Activated naive CD8-positive, alpha-beta T cell (primary cell): Measurements from ENCODE around the gene RPL5.

ENCODE experiments used
- H3K27ac Mint-ChIP-seq: one replicate; pipeline ENCODE4 v1.8.0; 2021; ENCODE audit warnings: mixed read lengths
- H3K27me3 Mint-ChIP-seq: one replicate; pipeline ENCODE4 v1.8.0; 2021; ENCODE audit warnings: mixed read lengths
- H3K36me3 Mint-ChIP-seq: one replicate; pipeline ENCODE4 v1.8.0; 2021; ENCODE audit warnings: mixed read lengths
- H3K4me1 Mint-ChIP-seq: one replicate; pipeline ENCODE4 v1.8.0; 2021; ENCODE audit warnings: low read depth, mixed read lengths
- H3K4me3 Mint-ChIP-seq: one replicate; pipeline ENCODE4 v1.8.0; 2021; ENCODE audit warnings: mild to moderate bottlenecking, mixed read lengths
- H3K9me3 Mint-ChIP-seq: one replicate; pipeline ENCODE4 v1.8.0; 2021; ENCODE audit warnings: low read depth, mixed read lengths

The RPL5 gene

DNA sequence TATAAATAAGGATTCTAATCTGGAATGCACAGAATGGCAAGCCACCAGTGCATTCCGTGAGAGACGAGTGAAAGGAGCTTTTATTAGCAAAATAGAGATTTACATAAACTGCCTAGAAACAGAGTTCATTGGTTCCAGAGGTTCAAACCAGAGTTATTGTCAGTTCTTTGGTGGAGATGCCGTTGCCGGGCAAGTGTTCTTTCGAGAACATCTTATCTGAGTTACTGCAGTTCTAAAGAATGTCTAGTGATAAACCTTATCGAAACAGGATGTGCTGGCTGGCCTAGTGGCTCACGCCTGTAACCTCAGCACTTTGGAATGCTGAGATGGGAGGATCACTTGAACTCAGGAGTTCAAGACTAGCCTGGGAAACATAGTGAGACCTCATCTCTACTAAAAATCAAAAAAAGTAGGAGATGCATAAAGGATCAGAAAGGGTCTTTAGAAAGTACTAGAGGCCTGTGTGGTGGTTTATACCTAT, 27.1 kb upstream of the RPL5 start:
- H3K27me3 Mint-ChIP-seq: peaks cover 4% of the 10 kb centered on the region
- H3K9me3 Mint-ChIP-seq: no peaks in the 10 kb centered on the region
- no peak overlapping the region for H3K4me3 Mint-ChIP-seq
- H3K4me1 Mint-ChIP-seq: peaks cover 4% of the 10 kb centered on the region
- no peak overlapping the region for H3K27ac Mint-ChIP-seq
- peaks cover 2% of the 10 kb centered on the region for H3K36me3 Mint-ChIP-seq

DNA sequence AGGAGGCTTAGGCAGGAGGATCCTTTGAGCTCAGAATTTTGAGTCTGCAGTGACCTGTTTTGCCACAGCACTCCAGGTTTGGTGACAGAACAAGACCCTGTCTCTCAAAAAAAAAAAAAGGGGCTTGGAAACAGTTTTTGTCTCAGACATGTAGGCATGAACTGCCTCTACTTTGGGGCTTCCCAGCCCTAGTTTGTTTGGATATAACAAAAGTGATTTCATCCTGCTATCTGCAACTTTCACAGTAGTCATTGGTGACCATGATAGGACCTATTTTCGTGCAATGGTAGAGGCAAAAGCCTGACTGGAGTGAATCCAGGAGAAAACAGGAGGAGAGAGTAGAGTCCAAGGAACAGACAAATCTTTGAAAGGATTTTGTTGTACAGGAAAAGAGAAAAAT, 26.6 kb upstream of the RPL5 start:
- H3K4me1 Mint-ChIP-seq: peaks cover 4% of the 10 kb centered on the region

DNA sequence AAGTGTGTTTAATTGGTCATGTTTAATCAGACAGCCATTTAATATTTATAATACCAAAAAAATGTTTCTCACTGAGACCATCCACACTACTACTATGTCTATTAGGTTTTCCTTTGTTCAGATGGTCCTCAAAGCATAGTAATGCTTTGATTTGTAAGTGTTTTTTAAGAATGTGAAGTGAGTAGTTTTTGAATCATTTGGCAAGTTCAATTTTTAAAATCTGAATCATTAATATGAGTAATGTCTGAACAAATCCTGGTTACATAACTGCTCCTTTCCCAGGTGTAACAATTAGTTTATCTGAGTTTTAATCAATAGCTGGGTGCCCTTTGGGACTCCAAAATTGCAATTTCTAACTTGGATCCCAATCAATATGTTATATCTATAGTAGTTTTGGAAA, 23.5 kb upstream of the RPL5 start:
- H3K27me3 Mint-ChIP-seq: peaks cover 8% of the 10 kb centered on the region
- no peak overlapping the region for H3K4me3 Mint-ChIP-seq
- H3K27ac Mint-ChIP-seq: no peak overlapping the region
- H3K36me3 Mint-ChIP-seq: no peaks in the 10 kb centered on the region
- H3K9me3 Mint-ChIP-seq: no peaks in the 10 kb centered on the region
- peaks cover 4% of the 10 kb centered on the region for H3K4me1 Mint-ChIP-seq

More for the DNA sequence above, 26.6 kb upstream of the RPL5 start:
- Mint-ChIP-seq H3K9me3 (no peaks in the 10 kb centered on the region), H3K27ac (no peak overlapping the region), H3K4me3 (no peak overlapping the region), H3K27me3 (peaks cover 4% of the 10 kb centered on the region), H3K36me3 (peaks cover 2% of the 10 kb centered on the region)

DNA sequence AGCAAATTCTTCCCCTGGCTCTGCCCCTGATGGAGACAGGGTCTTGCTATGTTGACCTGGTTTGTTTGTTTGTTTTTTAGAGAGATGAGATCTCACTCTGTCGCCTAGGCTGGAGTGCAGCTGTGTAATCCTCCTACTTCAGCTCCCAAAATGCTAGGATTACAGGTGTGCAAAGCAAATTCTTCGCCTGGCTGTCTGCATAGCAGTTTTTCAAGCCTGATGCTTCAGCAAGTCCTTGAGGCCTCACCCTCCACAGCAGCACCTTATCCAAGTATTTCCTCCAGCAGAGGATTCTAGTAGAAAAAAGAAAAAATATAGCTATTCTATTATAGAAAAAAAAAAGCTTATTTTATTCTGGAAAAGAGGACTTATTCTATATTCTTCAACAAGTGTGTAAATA, 15.1 kb upstream of the RPL5 start:
- H3K4me3 Mint-ChIP-seq: no peak overlapping the region

DNA sequence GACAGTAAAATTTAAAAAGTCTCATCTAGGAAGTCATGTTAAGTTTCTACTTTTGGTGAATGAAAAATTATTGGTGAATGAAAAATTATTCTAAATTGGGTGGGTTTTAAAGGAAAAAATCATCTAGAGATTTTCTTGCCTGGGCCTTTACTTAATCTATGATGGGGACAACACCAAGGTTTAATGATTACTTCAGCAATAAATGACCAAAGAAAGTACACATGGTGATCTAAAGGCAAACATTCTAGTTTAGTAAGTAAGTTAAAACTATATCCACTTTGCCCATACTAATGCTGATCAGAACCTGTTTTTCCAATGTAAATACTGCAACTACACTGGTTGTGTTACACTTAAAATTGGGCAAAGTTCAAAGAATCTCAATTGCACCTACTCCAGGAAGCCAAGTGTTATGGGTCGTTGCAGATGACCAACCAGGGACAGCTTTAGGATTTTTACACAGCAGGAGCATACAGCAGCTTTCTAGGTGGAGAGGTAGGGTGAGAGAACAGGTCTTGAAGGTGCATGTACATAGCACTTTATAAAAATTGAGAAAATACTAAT, 14.6 kb upstream of the RPL5 start:
- Mint-ChIP-seq H3K4me3 (no peak overlapping the region), H3K4me1 (no peaks in the 10 kb centered on the region)

More for the DNA sequence above, 15.1 kb upstream of the RPL5 start:
- no peaks in the 10 kb centered on the region for H3K4me1 Mint-ChIP-seq
- H3K27ac Mint-ChIP-seq: no peak overlapping the region
- H3K9me3 Mint-ChIP-seq: no peaks in the 10 kb centered on the region
- peaks cover 2% of the 10 kb centered on the region for H3K36me3 Mint-ChIP-seq
- peaks cover 14% of the 10 kb centered on the region for H3K27me3 Mint-ChIP-seq

DNA sequence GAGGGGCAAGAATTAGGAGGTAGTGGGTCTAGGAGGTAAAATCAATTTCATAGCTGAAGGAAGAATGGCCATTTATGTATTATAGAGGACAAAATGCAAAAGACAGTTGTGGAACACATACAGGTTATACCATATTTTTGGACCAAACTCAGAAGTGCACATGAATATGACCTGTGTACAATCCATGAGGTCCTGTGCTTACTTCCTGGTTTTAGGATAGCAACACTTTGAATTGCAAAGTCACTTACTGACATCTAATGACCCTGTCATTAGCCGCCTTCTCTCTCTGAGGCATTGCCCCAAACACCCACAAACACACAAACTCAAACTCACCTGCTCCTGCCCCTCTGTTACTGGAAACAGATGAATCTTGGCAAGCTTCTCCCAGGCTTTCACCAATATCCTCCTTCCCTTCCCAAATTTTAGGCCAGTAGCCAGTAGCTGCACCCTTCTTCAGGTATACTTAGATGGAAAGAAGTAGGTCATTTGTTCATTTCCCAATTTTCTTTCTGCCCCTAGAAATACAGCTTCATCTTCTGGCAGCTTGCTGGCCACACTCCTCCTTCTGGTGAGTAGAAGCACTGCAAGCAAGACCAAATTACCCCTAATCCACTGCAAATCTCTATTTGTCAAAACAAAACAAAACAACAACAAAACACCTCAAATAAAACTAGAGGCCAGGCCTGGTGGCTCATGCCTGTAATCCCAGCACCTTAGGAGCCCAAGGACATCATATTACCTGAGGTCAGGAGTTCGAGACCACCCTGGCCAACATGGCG, 13.7 kb upstream of the RPL5 start:
- Mint-ChIP-seq H3K4me1 (no peaks in the 10 kb centered on the region), H3K4me3 (no peak overlapping the region), H3K27ac (no peak overlapping the region), H3K36me3 (peaks cover 2% of the 10 kb centered on the region), H3K9me3 (no peaks in the 10 kb centered on the region), H3K27me3 (peaks cover 13% of the 10 kb centered on the region)

More for the DNA sequence above, 14.6 kb upstream of the RPL5 start:
- Mint-ChIP-seq H3K9me3 (no peaks in the 10 kb centered on the region), H3K36me3 (peaks cover 2% of the 10 kb centered on the region), H3K27ac (no peak overlapping the region), H3K27me3 (peaks cover 14% of the 10 kb centered on the region)

DNA sequence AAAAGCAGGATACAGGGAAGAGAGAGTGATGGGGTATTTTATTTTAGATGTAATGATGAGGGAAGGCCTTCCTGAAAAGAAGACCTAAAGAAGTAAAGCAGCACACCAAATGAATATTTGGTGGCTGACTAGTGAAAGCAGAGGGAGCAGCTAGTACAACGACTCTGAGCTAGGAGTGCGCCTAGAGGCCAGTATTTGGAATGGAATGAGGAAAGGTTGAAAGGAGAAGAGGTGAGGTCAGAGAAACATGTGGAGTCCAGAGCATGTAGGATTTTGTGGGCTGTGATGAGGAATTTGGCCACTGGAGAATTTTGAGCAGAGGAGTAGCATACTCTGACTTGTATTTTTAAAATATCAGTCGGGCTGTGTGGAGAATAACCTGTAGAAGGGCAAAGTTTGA, 11.8 kb upstream of the RPL5 start:
- no peaks in the 10 kb centered on the region for H3K36me3 Mint-ChIP-seq
- peaks cover 7% of the 10 kb centered on the region for H3K27me3 Mint-ChIP-seq
- no peaks in the 10 kb centered on the region for H3K9me3 Mint-ChIP-seq
- no peak overlapping the region for H3K4me3 Mint-ChIP-seq
- no peak overlapping the region for H3K27ac Mint-ChIP-seq
- H3K4me1 Mint-ChIP-seq: no peaks in the 10 kb centered on the region

DNA sequence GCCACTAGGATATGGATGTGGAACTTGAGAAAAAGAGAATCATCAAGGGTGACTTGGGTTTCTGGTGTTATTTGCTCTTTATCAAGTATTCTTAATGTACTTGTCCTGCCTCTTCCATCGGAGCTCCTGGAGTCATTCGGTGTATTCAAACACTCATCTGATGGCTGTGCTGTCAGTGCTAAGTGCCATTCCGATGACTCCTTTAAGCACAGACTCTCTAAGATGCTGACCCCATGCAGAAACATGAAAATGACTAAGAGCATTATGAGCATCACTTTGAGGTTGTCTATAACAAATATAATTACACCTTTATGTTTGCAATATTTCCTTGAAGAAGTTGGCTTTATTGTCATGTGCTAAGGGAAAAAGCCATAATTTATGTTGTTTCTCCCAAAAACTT, 11.3 kb upstream of the RPL5 start:
- Mint-ChIP-seq H3K36me3 (no peaks in the 10 kb centered on the region), H3K4me1 (no peaks in the 10 kb centered on the region), H3K27ac (no peak overlapping the region), H3K4me3 (no peak overlapping the region), H3K9me3 (no peaks in the 10 kb centered on the region), H3K27me3 (peaks cover 7% of the 10 kb centered on the region)

DNA sequence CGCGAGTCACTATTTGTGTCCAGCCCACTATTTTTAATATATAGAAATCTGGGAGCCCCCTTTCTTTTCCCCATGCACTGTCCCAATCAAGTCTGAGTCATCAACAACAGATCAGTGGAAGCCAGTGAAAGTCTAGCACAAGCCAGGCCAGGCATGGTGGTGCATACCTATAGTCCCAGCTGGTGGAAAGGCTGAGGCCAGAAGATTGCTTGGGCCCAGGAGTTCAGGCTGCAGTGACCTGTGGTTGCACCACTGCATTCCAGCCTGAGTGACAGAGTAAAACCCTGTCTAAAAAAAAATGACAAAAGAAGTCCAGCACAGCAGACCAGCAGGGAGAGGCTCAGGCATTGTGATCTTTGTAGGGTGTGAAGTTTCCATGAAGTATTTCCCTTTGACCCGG, 9.0 kb upstream of the RPL5 start:
- H3K4me1 Mint-ChIP-seq: no peaks in the 10 kb centered on the region
- H3K27me3 Mint-ChIP-seq: peaks cover 4% of the 10 kb centered on the region
- no peak overlapping the region for H3K27ac Mint-ChIP-seq
- H3K9me3 Mint-ChIP-seq: no peaks in the 10 kb centered on the region
- no peak overlapping the region for H3K4me3 Mint-ChIP-seq
- H3K36me3 Mint-ChIP-seq: no peaks in the 10 kb centered on the region

DNA sequence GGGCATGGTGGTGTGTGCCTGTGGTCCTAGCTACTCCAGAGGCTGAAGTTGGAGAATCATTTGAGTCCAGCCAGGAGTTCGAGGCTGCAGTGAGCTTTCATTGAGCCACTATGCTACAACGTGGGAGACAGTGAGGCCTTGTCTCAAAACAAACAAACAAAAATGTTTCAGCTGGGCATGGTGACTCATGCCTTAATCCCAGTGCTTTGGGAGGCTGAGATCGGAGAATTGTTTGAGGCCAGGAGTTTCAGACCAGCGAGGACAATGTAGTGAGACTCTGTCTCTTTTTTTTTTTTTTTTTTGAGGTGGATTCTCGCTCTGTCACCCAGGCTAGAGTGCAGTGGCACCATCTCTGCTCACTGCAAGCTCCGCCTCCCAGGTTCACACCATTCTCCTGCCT, 5.0 kb upstream of the RPL5 start:
- Mint-ChIP-seq H3K27ac (no peak overlapping the region), H3K36me3 (no peaks in the 10 kb centered on the region), H3K9me3 (no peaks in the 10 kb centered on the region)

DNA sequence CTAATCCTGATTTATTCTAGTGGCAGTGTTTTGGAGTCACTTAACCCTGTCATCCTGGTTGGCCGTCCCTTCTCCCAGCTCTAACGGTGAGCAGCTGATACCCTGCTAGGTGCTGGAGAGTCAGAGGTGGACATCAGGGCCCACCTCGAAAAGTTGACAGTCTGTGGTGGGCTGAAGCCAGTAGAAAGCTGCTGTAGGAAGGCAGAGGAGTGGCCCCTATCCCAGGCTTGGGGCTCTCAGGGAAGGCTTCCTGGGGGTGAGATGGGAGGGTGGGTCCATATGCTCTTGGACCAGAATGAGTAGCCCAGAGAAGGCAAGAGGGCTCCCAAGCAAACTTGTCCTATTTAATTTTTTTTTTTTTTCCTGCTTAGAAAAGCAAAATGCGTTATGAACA, 475 bp upstream of the RPL5 start:
- peaks cover 32% of the 10 kb centered on the region for H3K4me1 Mint-ChIP-seq
- peaks cover 29% of the 10 kb centered on the region for H3K36me3 Mint-ChIP-seq
- H3K9me3 Mint-ChIP-seq: no peaks in the 10 kb centered on the region
- H3K4me3 Mint-ChIP-seq: peak overlapping the region; percentile 99
- H3K27me3 Mint-ChIP-seq: no peaks in the 10 kb centered on the region
- no peak overlapping the region for H3K27ac Mint-ChIP-seq

More for the DNA sequence above, 5.0 kb upstream of the RPL5 start:
- H3K4me3 Mint-ChIP-seq: no peak overlapping the region
- no peaks in the 10 kb centered on the region for H3K27me3 Mint-ChIP-seq
- H3K4me1 Mint-ChIP-seq: peaks cover 1% of the 10 kb centered on the region

DNA sequence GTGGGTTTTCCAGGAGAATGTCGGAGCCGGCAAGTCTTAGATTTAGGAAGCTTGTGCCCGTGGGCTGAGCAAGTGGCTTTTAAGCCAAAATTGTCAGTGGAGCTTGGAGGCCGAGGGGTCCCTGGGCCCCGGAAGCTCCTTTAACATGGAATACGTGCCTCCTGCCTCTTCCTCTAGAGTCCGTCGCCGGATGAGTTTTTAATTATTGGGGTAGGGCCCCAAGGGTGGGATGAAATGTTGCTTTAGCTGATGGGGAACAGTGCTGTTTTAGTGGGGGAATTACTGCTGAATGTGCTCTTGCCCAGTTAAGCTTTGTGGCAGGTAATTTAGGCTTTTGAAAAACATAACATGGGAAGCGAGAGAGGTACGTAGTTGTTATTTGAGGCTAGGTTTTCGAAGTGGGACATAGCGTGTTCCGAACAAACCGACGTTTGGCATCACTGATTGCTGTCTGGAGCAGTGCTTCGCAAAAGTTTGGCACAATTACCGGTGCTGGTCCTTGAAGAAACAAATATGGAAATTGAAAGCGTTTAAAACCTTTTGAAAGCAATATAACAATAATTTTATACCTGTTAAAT, 786 bp downstream of the RPL5 start:
- H3K27me3 Mint-ChIP-seq: no peaks in the 10 kb centered on the region
- H3K27ac Mint-ChIP-seq: peak overlapping the region; percentile 99
- H3K36me3 Mint-ChIP-seq: peaks cover 31% of the 10 kb centered on the region
- H3K4me1 Mint-ChIP-seq: peaks cover 44% of the 10 kb centered on the region
- peak overlapping the region; percentile 99 for H3K4me3 Mint-ChIP-seq
- H3K9me3 Mint-ChIP-seq: no peaks in the 10 kb centered on the region

DNA sequence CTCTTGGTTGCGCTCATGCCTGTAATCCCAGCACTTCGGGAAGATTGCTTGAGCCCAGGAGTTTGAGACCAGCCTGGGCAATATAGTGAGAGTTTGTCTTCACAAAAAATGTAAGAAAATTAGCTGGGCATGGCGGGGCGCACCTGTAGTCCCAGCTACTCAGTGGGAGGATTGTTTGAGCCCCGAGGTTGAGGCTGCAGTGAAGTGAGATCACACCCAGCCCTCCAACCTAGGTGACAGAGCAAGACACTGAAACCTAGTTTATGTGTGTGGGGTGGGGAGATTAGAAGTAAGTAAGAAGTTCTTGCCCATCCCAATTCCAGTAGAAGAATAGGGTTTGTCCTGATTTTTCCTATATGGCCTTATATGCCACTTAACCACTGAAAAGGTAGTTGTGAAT, 2.0 kb downstream of the RPL5 start:
- Mint-ChIP-seq H3K9me3 (no peaks in the 10 kb centered on the region), H3K36me3 (peaks cover 38% of the 10 kb centered on the region), H3K27ac (peak overlapping the region; percentile 99), H3K27me3 (no peaks in the 10 kb centered on the region), H3K4me3 (peak overlapping the region; percentile 99), H3K4me1 (peaks cover 57% of the 10 kb centered on the region)

DNA sequence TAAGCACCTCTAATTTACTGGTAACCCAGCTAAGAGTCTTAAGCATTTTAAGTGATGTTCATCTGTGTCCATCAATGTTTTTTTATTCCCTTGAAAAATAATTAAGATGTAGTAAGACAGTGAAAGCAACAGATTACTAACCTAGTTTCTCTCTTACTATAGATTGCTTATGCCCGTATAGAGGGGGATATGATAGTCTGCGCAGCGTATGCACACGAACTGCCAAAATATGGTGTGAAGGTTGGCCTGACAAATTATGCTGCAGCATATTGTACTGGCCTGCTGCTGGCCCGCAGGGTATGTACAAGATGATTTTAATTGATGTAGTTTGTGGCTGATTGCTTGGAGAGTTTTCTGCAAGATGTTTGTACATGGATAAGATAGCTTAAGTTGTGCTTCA, 2.8 kb downstream of the RPL5 start:
- peak overlapping the region; percentile 99 for H3K4me3 Mint-ChIP-seq
- no peaks in the 10 kb centered on the region for H3K27me3 Mint-ChIP-seq
- peaks cover 64% of the 10 kb centered on the region for H3K4me1 Mint-ChIP-seq
- H3K27ac Mint-ChIP-seq: peak overlapping the region; percentile 99
- peaks cover 38% of the 10 kb centered on the region for H3K36me3 Mint-ChIP-seq
- H3K9me3 Mint-ChIP-seq: no peaks in the 10 kb centered on the region

DNA sequence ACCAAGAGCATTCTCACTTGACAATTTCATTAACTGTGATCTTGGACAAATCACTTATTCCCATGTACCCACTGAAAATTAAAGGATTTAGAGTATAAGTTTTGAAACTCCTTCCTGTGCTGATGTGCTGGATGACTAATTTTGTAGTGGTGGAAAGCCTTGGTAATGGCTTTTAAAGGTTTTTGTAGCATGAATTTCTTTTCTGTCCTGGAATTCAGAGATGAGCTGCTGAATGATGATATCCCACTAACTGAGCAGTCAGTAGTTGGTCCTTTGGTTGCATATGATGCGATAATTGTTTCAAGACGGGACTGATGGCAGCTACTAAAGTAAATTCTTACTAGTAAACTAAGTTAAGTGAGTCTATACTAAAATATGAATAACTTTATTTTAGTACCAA, 5.2 kb downstream of the RPL5 start:
- Mint-ChIP-seq H3K27me3 (no peaks in the 10 kb centered on the region), H3K27ac (peak overlapping the region; percentile 76), H3K4me1 (peaks cover 77% of the 10 kb centered on the region), H3K4me3 (peak overlapping the region; percentile 99), H3K36me3 (peaks cover 48% of the 10 kb centered on the region), H3K9me3 (no peaks in the 10 kb centered on the region)
